Loucy (cell line): ENCODE data around the gene SCYGR6.

Experiments
- H2AFZ ChIP-seq: fragments of 200-600 bp; sonication (generic); 2 replicates; pipeline ENCODE4 v1.6.0; 2016; ENCODE audit warnings: antibody characterized with exemption, mild to moderate bottlenecking, low read length, moderate library complexity
- H3F3A ChIP-seq: fragments of 200-600 bp; 2 replicates; pipeline ENCODE4 v1.6.0; 2016; ENCODE audit warnings: antibody characterized with exemption, low read depth, mild to moderate bottlenecking
- H3K27me3 ChIP-seq: fragments of 200-600 bp; sonication (generic); 2 replicates; pipeline ENCODE4 v1.6.1; 2014; ENCODE audit warnings: low read length, mild to moderate bottlenecking; ENCODE audit not compliant: insufficient read depth, poor library complexity, severe bottlenecking
- H3K36me3 ChIP-seq: fragments of 200-600 bp; sonication (generic); 2 replicates; pipeline ENCODE4 v1.6.1; 2016; ENCODE audit warnings: low read length; ENCODE audit not compliant: insufficient read depth
- H3K4me1 ChIP-seq: fragments of 200-600 bp; sonication (generic); 2 replicates; pipeline ENCODE4 v1.5.1; 2014; ENCODE audit warnings: low read length, mild to moderate bottlenecking; ENCODE audit not compliant: insufficient read depth, poor library complexity, severe bottlenecking
- H3K4me2 ChIP-seq: fragments of 200-600 bp; sonication (generic); 2 replicates; pipeline ENCODE4 v1.6.0; 2014; ENCODE audit warnings: antibody characterized with exemption, low read length, low read depth, mild to moderate bottlenecking; ENCODE audit not compliant: poor library complexity, severe bottlenecking
- H3K4me3 ChIP-seq: fragments of 200-600 bp; sonication (generic); 2 replicates; pipeline ENCODE4 v1.5.1; 2014; ENCODE audit warnings: low read length, mild to moderate bottlenecking, mixed read lengths; ENCODE audit not compliant: poor library complexity, severe bottlenecking
- H3K79me2 ChIP-seq: fragments of 200-600 bp; sonication (generic); 2 replicates; pipeline ENCODE4 v1.6.1; 2014; ENCODE audit warnings: low read length; ENCODE audit not compliant: insufficient read depth
- H3K9ac ChIP-seq: fragments of 200-600 bp; sonication (generic); 2 replicates; pipeline ENCODE4 v1.6.0; 2014; ENCODE audit warnings: mild to moderate bottlenecking, low read depth, low read length, moderate library complexity; ENCODE audit not compliant: poor library complexity, severe bottlenecking
- H3K9me2 ChIP-seq: fragments of 200-600 bp; sonication (generic); replicated peaks from 2 replicates; pipeline ENCODE4 v1.6.1; 2016; ENCODE audit warnings: low read depth, low read length, mixed read lengths
- H3K9me3 ChIP-seq: fragments of 200-600 bp; sonication (generic); 2 replicates; pipeline ENCODE4 v1.6.1; 2014; ENCODE audit warnings: mild to moderate bottlenecking, antibody characterized with exemption, low read length, low read depth; ENCODE audit not compliant: insufficient read depth
- H4K20me1 ChIP-seq: fragments of 200-600 bp; sonication (generic); 2 replicates; pipeline ENCODE4 v1.6.0; 2014; ENCODE audit warnings: antibody characterized with exemption, low read length, mild to moderate bottlenecking; ENCODE audit not compliant: insufficient read depth, poor library complexity, severe bottlenecking
- EZH2phosphoT487 ChIP-seq: fragments of 200-600 bp; IDR thresholded peaks from 2 replicates; pipeline ENCODE4 v1.6.1; 2018; ENCODE audit warnings: antibody characterized with exemption, mild to moderate bottlenecking, moderate library complexity, borderline replicate concordance
- TF ChIP-seq, protein P1 (sequence below): fragments of 200-600 bp; sonication (generic); conservative IDR thresholded peaks from 2 replicates; pipeline ENCODE4 v1.5.1; 2014; ENCODE audit warnings: mild to moderate bottlenecking, antibody characterized with exemption, low read length

SCYGR6 gene

DNA sequence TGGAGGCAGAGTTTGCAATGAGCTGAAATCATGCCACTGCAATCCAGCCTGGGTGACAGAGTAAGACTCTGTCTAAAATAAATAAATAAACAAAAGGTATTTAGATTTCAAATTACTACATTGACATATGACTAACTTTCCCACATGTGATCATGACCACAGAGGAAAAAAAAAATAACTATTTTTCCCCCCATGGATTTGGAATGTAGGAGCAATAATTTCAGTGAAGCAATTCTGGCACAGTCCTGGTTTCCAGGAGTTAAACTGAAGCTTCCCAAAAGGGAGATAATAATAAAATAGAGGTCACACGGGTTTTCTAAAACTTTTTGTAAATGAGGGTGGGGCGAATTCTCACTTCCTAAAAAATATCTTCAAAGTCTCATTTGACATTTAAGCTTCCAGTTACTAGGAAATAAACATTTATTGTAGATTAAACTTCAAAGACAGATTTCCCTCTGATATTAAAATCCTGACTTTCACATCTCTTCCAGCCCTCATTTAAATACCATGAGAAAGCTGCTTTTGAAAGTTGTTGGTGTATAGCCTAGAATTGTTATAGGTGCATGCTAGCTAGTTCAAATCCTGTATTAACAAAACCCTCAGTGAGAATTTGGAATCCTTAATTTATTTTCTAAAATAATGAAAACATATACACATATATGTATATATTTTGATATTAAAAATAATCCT, 27.4 kb downstream of the SCYGR6 start:
- H3K27me3 ChIP-seq: no peaks in the 10 kb centered on the region
- H3K4me1 ChIP-seq: no peaks in the 10 kb centered on the region
- H3F3A ChIP-seq: no peaks in the 10 kb centered on the region
- no peak overlapping the region for H2AFZ ChIP-seq
- H3K4me2 ChIP-seq: no peak overlapping the region
- no peaks in the 10 kb centered on the region for H3K36me3 ChIP-seq
- H3K4me3 ChIP-seq: no peak overlapping the region
- H3K79me2 ChIP-seq: no peaks in the 10 kb centered on the region
- no peaks in the 10 kb centered on the region for H3K9me2 ChIP-seq
- no peak overlapping the region for H3K9ac ChIP-seq
- TF ChIP-seq EZH2phosphoT487: no peak
- TF ChIP-seq, protein P1, sequence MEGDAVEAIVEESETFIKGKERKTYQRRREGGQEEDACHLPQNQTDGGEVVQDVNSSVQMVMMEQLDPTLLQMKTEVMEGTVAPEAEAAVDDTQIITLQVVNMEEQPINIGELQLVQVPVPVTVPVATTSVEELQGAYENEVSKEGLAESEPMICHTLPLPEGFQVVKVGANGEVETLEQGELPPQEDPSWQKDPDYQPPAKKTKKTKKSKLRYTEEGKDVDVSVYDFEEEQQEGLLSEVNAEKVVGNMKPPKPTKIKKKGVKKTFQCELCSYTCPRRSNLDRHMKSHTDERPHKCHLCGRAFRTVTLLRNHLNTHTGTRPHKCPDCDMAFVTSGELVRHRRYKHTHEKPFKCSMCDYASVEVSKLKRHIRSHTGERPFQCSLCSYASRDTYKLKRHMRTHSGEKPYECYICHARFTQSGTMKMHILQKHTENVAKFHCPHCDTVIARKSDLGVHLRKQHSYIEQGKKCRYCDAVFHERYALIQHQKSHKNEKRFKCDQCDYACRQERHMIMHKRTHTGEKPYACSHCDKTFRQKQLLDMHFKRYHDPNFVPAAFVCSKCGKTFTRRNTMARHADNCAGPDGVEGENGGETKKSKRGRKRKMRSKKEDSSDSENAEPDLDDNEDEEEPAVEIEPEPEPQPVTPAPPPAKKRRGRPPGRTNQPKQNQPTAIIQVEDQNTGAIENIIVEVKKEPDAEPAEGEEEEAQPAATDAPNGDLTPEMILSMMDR: no peak
- H4K20me1 ChIP-seq: no peaks in the 10 kb centered on the region
- no peaks in the 10 kb centered on the region for H3K9me3 ChIP-seq

DNA sequence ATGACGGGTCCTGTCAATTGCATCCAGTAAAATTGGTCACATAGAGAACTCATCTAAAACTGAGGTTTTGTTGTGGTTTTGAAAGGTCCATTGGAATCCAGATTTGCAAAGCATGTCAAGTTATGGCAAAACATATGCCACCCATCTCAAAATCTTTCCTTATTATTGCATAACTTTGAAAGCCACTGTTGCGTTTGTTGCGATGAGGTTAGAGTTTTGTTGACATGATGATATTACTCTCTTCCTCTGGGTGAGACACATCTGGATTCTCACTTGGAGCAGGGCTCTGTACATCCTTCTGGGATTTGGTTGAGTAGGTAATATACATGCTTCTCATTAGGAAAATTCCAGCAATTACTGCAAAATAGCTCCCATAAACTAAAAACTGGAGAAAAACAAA, 37.4 kb downstream of the SCYGR6 start:
- H2AFZ ChIP-seq: no peak overlapping the region
- no peak overlapping the region for H3K9ac ChIP-seq
- no peaks in the 10 kb centered on the region for H3K9me2 ChIP-seq
- TF ChIP-seq EZH2phosphoT487: no peak
- TF ChIP-seq, protein P1: no peak
- no peaks in the 10 kb centered on the region for H3K27me3 ChIP-seq
- no peaks in the 10 kb centered on the region for H3K36me3 ChIP-seq
- no peak overlapping the region for H3K4me3 ChIP-seq
- no peaks in the 10 kb centered on the region for H3F3A ChIP-seq
- H3K9me3 ChIP-seq: no peaks in the 10 kb centered on the region
- H3K4me1 ChIP-seq: no peaks in the 10 kb centered on the region
- H3K79me2 ChIP-seq: no peaks in the 10 kb centered on the region
- H4K20me1 ChIP-seq: no peaks in the 10 kb centered on the region
- H3K4me2 ChIP-seq: no peak overlapping the region

DNA sequence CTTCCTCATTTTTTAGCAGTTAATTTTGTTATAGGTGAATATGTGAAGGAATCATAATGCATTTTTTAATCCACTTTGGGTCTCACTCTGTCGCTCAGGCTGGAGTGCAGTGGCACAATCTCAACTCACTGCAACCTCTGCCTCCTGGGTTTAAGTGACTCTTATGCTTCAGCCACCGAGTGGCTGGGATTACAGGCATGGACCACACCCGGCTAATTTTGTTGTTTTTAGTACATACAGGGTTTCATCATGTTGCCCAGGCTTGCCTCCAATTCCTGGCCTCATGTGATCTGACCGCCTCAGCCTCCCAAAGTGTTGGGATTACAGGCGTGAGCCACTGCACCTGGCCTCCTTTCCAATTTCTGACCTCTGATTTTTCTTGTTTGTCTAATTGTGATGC, 40.3 kb downstream of the SCYGR6 start:
- no peak for TF ChIP-seq EZH2phosphoT487
- TF ChIP-seq, protein P1: no peak
- Histone ChIP-seq H3K36me3 (no peaks in the 10 kb centered on the region), H3K9me2 (no peaks in the 10 kb centered on the region), H3K27me3 (no peaks in the 10 kb centered on the region), H3K4me2 (no peak overlapping the region), H3K9ac (no peak overlapping the region), H2AFZ (no peak overlapping the region), H4K20me1 (no peaks in the 10 kb centered on the region), H3F3A (no peaks in the 10 kb centered on the region), H3K79me2 (no peaks in the 10 kb centered on the region), H3K4me3 (no peak overlapping the region), H3K4me1 (no peaks in the 10 kb centered on the region), H3K9me3 (no peaks in the 10 kb centered on the region)
